ENCODE measurements around the gene FOXO1.

DNA sequence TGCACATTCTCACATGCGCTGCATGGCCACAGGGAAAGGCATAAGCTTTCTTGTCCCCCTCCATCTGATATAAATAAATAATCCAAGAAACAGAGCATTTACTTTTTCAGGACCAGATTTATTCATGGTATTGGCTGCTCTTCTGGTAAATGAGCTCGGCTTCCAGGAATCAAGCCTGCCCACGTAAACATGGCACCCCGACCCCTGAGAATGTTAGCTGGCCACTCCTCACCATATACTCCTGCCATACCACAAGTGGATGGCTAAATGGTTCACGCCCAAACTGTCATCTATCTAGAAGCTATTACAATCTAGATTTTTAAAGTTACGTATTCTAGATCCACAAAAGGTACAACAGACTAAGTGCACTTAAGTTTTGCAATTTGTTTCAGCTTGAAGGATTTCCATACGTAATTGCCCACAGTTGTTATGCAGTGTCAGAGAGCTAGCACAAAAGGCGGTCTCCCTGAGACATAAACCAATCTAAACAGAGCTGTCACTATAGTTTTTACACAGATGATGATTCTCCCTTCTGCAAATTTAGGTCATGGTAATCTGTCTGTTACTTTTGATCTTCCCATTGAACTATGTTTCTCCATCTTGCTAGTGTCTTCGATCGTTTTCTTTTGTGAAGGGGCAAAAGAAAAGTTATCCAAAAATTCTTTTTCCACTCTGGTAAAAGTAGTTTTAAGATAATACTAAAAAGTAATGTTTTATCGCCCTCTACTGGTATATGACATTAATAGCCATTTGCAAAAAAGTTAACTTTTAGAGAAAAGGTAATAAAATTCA, 16.2 kb upstream of the FOXO1 start:
- TF ChIP-seq JUNB (IDR thresholded peaks at IDR 0.05; ENCODE audit: unreplicated experiment) (no peak), POLR2AphosphoS5 (IDR thresholded peaks at IDR 0.05; ENCODE audit: low read depth) (no peak), EZH2 (IDR thresholded peaks at IDR 0.05; ENCODE audit: low read depth, unreplicated experiment) (no peak), CREB1 (CRISPR knock-in tag; IDR thresholded peaks at IDR 0.05; ENCODE audit: low read depth) (no peak), EZH2phosphoT487 (IDR thresholded peaks at IDR 0.05; ENCODE audit: unreplicated experiment) (no peak), STAT1 (IDR thresholded peaks at IDR 0.05; ENCODE audit: unreplicated experiment) (no peak), ZNF331 (CRISPR knock-in tag; IDR thresholded peaks at IDR 0.05; ENCODE audit: low read depth) (no peak), ZNF114 (CRISPR knock-in tag; IDR thresholded peaks at IDR 0.05) (no peak), NANOG (IDR thresholded peaks at IDR 0.05; ENCODE audit: borderline replicate concordance) (no peak)
- TF ChIP-seq, protein P1, sequence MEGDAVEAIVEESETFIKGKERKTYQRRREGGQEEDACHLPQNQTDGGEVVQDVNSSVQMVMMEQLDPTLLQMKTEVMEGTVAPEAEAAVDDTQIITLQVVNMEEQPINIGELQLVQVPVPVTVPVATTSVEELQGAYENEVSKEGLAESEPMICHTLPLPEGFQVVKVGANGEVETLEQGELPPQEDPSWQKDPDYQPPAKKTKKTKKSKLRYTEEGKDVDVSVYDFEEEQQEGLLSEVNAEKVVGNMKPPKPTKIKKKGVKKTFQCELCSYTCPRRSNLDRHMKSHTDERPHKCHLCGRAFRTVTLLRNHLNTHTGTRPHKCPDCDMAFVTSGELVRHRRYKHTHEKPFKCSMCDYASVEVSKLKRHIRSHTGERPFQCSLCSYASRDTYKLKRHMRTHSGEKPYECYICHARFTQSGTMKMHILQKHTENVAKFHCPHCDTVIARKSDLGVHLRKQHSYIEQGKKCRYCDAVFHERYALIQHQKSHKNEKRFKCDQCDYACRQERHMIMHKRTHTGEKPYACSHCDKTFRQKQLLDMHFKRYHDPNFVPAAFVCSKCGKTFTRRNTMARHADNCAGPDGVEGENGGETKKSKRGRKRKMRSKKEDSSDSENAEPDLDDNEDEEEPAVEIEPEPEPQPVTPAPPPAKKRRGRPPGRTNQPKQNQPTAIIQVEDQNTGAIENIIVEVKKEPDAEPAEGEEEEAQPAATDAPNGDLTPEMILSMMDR (conservative IDR thresholded peaks at IDR 0.05; ENCODE audit: low read depth in 2 of 2), result peak in 1 of 2 experiments; percentile 93; a peak in 3 of 4 replicates
- TF ChIP-seq, protein P2, sequence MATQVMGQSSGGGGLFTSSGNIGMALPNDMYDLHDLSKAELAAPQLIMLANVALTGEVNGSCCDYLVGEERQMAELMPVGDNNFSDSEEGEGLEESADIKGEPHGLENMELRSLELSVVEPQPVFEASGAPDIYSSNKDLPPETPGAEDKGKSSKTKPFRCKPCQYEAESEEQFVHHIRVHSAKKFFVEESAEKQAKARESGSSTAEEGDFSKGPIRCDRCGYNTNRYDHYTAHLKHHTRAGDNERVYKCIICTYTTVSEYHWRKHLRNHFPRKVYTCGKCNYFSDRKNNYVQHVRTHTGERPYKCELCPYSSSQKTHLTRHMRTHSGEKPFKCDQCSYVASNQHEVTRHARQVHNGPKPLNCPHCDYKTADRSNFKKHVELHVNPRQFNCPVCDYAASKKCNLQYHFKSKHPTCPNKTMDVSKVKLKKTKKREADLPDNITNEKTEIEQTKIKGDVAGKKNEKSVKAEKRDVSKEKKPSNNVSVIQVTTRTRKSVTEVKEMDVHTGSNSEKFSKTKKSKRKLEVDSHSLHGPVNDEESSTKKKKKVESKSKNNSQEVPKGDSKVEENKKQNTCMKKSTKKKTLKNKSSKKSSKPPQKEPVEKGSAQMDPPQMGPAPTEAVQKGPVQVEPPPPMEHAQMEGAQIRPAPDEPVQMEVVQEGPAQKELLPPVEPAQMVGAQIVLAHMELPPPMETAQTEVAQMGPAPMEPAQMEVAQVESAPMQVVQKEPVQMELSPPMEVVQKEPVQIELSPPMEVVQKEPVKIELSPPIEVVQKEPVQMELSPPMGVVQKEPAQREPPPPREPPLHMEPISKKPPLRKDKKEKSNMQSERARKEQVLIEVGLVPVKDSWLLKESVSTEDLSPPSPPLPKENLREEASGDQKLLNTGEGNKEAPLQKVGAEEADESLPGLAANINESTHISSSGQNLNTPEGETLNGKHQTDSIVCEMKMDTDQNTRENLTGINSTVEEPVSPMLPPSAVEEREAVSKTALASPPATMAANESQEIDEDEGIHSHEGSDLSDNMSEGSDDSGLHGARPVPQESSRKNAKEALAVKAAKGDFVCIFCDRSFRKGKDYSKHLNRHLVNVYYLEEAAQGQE (IDR thresholded peaks at IDR 0.05; ENCODE audit: unreplicated experiment), result no peak
- TF ChIP-seq, protein P3, sequence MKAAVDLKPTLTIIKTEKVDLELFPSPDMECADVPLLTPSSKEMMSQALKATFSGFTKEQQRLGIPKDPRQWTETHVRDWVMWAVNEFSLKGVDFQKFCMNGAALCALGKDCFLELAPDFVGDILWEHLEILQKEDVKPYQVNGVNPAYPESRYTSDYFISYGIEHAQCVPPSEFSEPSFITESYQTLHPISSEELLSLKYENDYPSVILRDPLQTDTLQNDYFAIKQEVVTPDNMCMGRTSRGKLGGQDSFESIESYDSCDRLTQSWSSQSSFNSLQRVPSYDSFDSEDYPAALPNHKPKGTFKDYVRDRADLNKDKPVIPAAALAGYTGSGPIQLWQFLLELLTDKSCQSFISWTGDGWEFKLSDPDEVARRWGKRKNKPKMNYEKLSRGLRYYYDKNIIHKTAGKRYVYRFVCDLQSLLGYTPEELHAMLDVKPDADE (IDR thresholded peaks at IDR 0.05), result no peak
- TF ChIP-seq, protein P4, sequence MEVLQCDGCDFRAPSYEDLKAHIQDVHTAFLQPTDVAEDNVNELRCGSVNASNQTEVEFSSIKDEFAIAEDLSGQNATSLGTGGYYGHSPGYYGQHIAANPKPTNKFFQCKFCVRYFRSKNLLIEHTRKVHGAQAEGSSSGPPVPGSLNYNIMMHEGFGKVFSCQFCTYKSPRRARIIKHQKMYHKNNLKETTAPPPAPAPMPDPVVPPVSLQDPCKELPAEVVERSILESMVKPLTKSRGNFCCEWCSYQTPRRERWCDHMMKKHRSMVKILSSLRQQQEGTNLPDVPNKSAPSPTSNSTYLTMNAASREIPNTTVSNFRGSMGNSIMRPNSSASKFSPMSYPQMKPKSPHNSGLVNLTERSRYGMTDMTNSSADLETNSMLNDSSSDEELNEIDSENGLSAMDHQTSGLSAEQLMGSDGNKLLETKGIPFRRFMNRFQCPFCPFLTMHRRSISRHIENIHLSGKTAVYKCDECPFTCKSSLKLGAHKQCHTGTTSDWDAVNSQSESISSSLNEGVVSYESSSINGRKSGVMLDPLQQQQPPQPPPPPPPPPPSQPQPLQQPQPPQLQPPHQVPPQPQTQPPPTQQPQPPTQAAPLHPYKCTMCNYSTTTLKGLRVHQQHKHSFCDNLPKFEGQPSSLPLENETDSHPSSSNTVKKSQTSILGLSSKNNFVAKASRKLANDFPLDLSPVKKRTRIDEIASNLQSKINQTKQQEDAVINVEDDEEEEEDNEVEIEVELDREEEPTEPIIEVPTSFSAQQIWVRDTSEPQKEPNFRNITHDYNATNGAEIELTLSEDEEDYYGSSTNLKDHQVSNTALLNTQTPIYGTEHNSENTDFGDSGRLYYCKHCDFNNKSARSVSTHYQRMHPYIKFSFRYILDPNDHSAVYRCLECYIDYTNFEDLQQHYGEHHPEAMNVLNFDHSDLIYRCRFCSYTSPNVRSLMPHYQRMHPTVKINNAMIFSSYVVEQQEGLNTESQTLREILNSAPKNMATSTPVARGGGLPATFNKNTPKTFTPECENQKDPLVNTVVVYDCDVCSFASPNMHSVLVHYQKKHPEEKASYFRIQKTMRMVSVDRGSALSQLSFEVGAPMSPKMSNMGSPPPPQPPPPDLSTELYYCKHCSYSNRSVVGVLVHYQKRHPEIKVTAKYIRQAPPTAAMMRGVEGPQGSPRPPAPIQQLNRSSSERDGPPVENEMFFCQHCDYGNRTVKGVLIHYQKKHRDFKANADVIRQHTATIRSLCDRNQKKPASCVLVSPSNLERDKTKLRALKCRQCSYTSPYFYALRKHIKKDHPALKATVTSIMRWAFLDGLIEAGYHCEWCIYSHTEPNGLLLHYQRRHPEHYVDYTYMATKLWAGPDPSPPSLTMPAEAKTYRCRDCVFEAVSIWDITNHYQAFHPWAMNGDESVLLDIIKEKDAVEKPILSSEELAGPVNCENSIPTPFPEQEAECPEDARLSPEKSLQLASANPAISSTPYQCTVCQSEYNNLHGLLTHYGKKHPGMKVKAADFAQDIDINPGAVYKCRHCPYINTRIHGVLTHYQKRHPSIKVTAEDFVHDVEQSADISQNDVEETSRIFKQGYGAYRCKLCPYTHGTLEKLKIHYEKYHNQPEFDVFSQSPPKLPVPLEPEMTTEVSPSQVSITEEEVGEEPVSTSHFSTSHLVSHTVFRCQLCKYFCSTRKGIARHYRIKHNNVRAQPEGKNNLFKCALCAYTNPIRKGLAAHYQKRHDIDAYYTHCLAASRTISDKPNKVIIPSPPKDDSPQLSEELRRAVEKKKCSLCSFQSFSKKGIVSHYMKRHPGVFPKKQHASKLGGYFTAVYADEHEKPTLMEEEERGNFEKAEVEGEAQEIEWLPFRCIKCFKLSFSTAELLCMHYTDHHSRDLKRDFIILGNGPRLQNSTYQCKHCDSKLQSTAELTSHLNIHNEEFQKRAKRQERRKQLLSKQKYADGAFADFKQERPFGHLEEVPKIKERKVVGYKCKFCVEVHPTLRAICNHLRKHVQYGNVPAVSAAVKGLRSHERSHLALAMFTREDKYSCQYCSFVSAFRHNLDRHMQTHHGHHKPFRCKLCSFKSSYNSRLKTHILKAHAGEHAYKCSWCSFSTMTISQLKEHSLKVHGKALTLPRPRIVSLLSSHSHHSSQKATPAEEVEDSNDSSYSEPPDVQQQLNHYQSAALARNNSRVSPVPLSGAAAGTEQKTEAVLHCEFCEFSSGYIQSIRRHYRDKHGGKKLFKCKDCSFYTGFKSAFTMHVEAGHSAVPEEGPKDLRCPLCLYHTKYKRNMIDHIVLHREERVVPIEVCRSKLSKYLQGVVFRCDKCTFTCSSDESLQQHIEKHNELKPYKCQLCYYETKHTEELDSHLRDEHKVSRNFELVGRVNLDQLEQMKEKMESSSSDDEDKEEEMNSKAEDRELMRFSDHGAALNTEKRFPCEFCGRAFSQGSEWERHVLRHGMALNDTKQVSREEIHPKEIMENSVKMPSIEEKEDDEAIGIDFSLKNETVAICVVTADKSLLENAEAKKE (CRISPR knock-in tag; IDR thresholded peaks at IDR 0.05), result no peak
